Stimulated activated CD8-positive, alpha-beta memory T cell treated with anti-CD3 and anti-CD28 coated beads, Interleukin-2, amount 100 ng/mL, for 48 hours (primary cell): ENCODE measurements around the gene ANGPT4.

Experiments used
- DNase-seq, 2 donors: peaks; one replicate each; pipeline ENCODE4 v3.0.0-alpha.2; 2020; ENCODE audit warnings: low read depth in 2 of 2

The ANGPT4 gene

DNA sequence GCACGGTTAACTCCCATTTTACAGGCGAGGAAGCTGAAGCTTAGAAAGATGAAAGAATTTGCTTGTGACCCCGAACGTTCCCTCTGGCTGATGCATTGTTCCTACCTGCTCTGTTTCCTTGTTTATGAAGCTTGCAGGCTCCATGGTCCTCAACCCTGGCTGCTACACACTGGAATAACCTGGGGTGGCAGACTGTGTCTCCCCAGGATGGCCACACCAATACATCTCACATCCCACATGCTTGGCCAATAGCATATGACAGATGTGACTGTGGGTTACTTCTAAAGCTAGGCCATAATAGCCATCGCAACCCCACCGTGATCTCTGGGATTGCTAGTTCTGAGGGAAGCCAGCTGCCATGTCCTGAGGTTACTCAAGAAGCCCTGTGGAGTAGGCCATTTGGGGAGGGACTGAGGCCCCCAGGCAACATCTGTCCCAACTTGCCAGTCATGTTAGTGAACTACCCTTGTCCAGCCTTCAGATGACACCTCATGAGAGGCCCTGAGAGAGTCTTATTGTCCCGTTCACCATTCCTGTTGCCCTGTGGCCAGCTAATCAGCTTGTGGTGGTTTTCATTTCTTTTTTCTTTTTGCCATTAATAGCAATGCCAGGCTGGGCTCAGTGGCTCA, 89.3 kb downstream of the ANGPT4 start:
- DNase-seq, result no peak

DNA sequence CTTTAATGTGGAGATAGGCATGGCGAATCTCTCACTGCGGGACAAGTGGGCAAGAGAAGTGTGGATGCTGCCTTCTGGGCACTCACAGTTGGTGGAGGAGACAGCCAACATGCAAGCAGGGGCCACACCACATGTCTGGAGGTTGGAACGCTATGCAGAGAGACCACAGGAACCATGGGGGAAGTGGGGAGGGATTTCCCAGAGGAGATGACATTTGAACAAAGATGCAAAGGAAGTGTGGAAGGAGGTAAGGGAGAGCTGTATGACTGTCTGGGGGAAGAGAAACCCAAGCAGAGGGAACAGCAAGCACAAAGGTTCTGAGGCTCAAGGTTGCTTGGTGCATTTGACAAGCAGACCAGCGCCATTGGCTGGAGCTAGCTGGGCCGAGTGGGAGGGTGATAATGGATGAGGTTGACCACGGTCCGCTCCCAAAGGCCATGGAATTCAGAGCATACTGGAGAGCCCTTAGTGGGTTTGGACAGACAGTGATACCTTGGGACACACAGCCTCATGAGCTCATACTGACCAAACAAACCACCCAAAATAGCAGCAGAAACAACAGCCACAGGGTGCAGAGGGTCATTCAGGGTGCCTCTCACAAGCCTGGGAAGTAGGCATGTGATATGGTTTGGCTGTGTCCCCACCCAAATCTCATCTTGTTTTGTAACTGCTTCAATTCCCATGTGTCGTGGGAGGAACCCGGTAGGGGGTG, 90.3 kb downstream of the ANGPT4 start:
- no peak for DNase-seq

DNA sequence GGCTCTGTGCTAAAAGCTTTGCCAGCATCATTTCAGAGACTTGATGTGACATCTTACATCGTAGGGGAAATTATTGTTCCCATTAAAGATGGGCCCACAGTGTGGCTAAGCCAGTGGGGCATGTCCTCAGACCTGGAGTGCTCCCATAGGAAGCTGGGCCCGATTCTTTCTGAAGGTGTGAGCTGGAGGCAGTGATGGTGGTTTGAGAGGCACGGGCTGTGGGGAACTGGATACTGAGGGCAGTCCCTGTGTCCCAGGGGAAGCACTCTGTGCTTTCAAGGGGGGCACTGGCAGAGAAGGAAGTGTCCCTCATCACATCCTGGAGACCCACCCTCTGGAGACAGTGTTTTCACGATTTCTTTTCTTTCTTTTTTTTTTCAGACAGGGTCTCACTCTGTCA, 91.2 kb downstream of the ANGPT4 start:
- no peak for DNase-seq

DNA sequence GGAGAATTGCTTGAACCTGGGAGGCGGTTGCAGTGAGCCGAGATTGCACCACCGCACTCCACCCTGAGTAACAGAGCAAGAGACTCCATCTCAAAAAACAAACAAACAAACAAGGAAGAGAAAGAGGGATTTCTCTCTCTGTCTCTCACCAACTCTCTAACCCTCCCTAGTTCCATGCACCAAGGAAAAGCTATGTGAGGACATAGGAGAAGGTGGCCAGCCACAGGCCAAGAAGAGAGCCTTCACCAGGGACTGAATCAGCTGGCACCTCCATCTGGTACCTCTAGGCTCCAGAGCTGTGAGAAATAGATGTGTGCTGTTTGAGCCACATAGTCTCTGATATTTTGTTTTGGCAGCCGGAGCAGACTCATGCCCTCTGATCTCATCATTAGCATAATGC, 91.6 kb downstream of the ANGPT4 start:
- DNase-seq, result no peak

DNA sequence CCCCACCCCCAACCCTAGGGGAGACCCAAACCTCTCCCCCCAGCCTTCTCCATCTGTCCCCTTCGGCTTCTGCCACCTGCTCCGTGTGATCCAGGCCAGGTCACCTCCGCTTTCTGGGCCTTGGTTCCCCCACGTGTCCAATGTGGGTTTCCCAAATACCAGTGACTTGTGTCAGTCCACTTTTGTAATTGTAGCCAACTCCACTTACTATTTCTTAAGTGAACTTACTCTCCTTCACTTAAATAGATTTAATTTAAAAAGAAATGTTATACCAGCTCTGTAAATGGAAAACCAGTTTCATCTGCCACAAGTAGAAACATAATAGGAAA, 92.6 kb downstream of the ANGPT4 start:
- DNase-seq, result no peak

DNA sequence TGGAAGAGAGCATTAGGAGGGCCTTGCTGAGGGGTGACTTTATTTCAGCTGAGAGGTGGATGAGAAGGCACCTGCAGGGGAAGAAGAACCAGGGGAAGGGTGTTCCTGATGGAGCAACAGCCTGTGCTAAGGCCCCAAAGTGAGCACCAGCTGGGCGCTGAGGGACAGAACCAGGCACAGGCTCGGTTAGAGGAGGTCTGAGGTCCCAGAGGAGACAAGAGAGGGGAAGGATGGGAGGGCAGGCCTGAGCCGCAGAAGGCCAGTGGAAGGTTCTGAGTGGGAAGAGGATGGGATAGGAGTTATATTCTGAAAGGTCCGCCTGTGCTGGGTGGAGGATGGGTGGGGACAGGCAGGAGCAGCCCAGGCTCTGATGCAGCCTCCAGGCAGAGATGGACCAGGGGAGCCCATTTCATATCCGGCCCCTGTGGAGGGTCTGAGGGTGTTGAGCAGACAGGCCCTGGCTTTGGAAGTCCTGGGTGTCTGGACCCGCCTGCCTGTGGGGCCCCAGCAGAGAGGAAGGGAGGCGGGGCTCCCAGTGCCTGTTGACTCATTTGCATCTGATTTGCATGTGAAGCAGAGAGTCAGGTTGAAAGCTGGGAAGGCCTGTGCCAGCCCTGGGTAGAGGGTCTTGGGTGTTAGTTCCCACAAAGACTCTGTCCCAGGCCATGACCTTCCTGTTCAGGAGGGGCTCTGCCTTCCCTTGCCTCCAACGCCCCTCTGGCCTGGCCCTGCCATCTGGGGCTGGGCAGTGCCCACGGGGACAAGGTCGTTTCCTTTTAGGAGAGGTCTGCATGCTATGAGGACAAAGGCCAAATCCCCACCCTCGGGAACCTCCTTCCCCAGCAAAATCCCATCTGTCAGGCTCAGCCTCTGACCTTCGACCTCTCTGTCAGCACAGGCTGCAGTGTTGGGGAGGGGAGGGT, 93.2 kb downstream of the ANGPT4 start:
- DNase-seq, result no peak

DNA sequence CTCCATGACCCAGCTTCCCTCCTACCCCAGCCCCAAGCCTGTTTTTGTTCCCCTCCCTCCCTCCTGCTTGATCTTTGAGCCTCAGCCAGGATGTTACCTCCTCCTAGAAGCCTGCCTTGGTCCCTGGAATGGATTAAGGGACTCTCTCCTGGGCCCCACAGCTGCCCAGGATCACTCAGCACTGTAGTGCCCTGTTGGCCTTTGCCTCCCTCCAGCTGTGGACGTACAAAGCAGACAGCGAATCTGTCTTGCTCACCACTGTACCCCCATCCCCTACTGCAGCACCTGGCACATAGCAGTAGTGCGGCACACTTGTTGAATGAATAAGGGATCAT, 94.4 kb downstream of the ANGPT4 start:
- DNase-seq, result no peak

DNA sequence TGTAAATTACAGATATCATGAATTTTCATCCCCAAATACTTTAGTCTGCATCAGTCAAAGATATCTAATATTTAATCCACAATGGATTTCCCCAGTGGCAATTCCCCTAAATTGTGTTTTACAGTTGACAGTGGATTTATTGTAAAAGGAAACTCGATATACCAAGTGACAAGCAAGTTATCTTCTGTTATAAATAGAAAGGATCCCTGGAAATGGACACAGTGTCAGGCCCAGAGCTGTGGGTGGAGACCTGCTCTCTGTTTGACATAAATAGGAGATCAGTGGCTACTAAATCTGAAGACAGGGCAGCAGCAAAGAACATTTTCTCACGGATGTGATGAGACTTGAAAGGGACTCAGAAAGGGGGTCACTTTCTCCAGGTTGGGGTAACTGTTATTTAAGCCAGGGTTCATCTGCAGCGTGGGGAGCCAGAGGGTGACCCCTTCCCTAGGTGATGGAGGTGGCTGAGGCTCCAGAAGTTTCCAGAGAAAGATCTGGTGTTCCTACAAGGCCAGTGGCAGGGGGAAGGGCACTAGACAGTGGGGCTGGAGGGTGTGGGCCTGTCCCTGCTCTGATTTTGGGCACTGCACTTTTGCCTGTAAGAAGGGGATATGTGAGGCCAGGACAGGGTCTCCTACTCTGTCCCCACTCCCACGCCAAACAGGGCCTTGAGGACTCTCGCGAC, 94.9 kb downstream of the ANGPT4 start:
- DNase-seq, result no peak

DNA sequence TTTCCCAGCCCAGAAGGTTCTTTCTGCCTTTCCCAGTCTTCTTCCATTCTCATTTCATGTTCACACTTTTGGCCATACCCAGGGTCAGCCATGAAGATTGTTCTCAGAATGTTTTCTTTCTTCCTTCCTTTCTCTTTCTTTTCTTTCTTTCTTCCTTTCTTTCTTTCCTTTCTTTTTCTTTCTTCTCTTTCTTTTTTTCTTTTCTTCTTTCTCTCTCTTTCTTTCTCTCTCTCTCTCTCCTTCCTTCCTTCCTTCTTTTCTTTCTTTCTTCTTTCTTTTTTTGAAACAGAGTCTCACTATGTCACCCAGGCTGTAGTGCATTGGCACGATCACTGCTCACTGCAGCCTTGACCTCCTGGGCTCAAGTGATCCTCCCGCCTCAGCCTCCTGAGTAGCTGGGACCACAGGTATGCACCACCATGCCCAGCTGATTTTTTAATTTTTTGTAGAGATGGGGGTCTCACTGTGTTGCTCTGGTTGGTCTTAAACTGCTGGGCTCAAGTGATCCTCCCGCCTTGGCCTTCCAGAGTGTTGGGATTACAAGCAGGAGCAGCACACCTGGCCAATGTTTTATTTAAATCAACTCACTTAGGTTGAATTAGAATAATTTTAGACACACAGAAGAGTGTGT, 95.7 kb downstream of the ANGPT4 start:
- no peak for DNase-seq
